Pancreas (tissue), 10 donors: ENCODE measurements around the gene SUV39H1. TPM values are rescaled to one million over a fixed set of nuclear protein-coding genes. Genes with fewer than 3 reads are reported as not detected.

Experiments used
- ATAC-seq, 4 donors: fragments of 200-7000 bp; cut with Tn5 transposase; one replicate each; pipeline versions ENCODE4 v1.8.0 to v1.9.1; 2020; ENCODE audit warnings: mild to moderate bottlenecking in 4 of 4, moderate library complexity in 4 of 4
- DNase-seq, 6 donors: peaks; one replicate each; pipeline ENCODE4 v3.0.0-alpha.2; 2020
- FAIRE-seq: peaks from 2 replicates; lab custom pipeline; 2012; peaks lifted over from hg19 to GRCh38; lab: Jason Lieb, UNC
- H3K27ac ChIP-seq, 4 donors: fragments of 200-600 bp; sonication (generic); 1 replicate in 3 of 4; 2 replicates in 1 of 4; pipeline versions ENCODE4 v1.5.0 to v1.8.0; 2020
- H3K27me3 ChIP-seq, 4 donors: fragments of 200-600 bp; one replicate each; pipeline ENCODE4 v1.8.0; 2021
- H3K36me3 ChIP-seq, 3 donors: fragments of 200-600 bp; sonication (generic) in 1 of 3; one replicate each; pipeline versions ENCODE4 v1.5.0 to v1.8.0; 2020 to 2021
- H3K4me1 ChIP-seq, 3 donors: fragments of 200-600 bp; one replicate each; pipeline ENCODE4 v1.8.0; 2021
- H3K4me3 ChIP-seq, 4 donors: fragments of 200-600 bp; sonication (generic) in 2 of 4; one replicate each; pipeline versions ENCODE4 v1.5.0 to v1.8.0; 2020 to 2021
- H3K9me3 ChIP-seq, 4 donors: fragments of 200-600 bp; one replicate each; pipeline ENCODE4 v1.8.0; 2021
- CTCF ChIP-seq, 4 donors: fragments of 200-600 bp; sonication (generic) in 3 of 4; IDR thresholded peaks; one replicate each; pipeline versions ENCODE4 v1.5.0 to v1.8.0; 2021; ENCODE audit warnings: antibody characterized with exemption in 4 of 4
- WGBS, 2 donors: extraction: QIAGEN DNeasy Blood & Tissue Kit; methylation state at CpG; one replicate each; pipeline ENCODE4 v1.1.7; 2013; 5-methylcytosine and 5-hydroxymethylcytosine counted together
- intact Hi-C, 3 donors: fragments of 100-400 bp; cut with DNase I; formaldehyde crosslinking; loops; one replicate each; pipeline versions ENCODE4 v1.11.1 to v1.14.2; 2022
- polyA plus RNA-seq, 2 donors: library from polyadenylated mRNA; stranded (reverse); fragments of 200-250 nt; gene quantifications; one replicate each; pipeline ENCODE4 v1.2.3, GENCODE V29; 2013
- total RNA-seq, 6 donors: library from RNA; stranded (reverse); fragmentation: NEBNext Ultra II Directional in 4 of 6; extraction: Animal tissue kit (Norgen Biotek cat#: 25700) in 4 of 6; gene quantifications; one replicate each; pipeline versions ENCODE4 v1.2.1 to v1.2.4, GENCODE V29; 2021 to 2023
- donor health status: healthy with polysubstance abuse.
- donor health status: DM: no; HTN: no; CAD: no; lungs with moderate emphysema.
- donor health status: DM: no; HTN: no; CAD: no.
- donor health status: control.
- donor health status: control.
- donor health status: Bipolar disorder and iron deficiency.
- donor health status: DM: yes; HTN: yes; CAD: no.
- donor health status: DM: no; HTN: no; CAD: no.
- donor health status: DM: no; HTN: no; CAD: no.
- donor health status: DM: yes; HTN: yes; CAD: no.

The SUV39H1 gene
- total and polyA plus RNA-seq, 8 donors = 0.88 to 2.8 (median 1.9) TPM

- no peak overlapping the region for H3K4me3 ChIP-seq
- intact Hi-C loops = no loop called here
- ATAC-seq (no peak), FAIRE-seq (no peak), DNase-seq (no peak)
- H3K36me3 ChIP-seq = no peaks in the 10 kb centered on the region
- H3K4me1 ChIP-seq = no peaks in the 10 kb centered on the region
- no peak for TF ChIP-seq CTCF (IDR thresholded peaks at IDR 0.05)
- H3K9me3 ChIP-seq = no peaks in the 10 kb centered on the region
- no peaks in the 10 kb centered on the region for H3K27me3 ChIP-seq
- no peak overlapping the region for H3K27ac ChIP-seq
- 47 to 50% methylated on average over 5 of the region's 5 CpGs for WGBS, 2 donors
Measured at GRCh38 chrX:48714573-48714972, 18.0 kb downstream of the SUV39H1 start.

- H3K9me3 ChIP-seq = no peaks in the 10 kb centered on the region
- no peaks in the 10 kb centered on the region for H3K27me3 ChIP-seq
- no peak overlapping the region for H3K4me3 ChIP-seq
- intact Hi-C loops = no loop called here
- no peaks in the 10 kb centered on the region for H3K36me3 ChIP-seq
- no peak overlapping the region for H3K27ac ChIP-seq
- FAIRE-seq (no peak), DNase-seq (no peak), ATAC-seq (no peak)
- WGBS, 2 donors = 58 to 59% methylated on average over 2 of the region's 2 CpGs
- H3K4me1 ChIP-seq = no peaks in the 10 kb centered on the region
- no peak for TF ChIP-seq CTCF (IDR thresholded peaks at IDR 0.05)
Measured at GRCh38 chrX:48715072-48715471, 18.5 kb downstream of the SUV39H1 start.

DNA sequence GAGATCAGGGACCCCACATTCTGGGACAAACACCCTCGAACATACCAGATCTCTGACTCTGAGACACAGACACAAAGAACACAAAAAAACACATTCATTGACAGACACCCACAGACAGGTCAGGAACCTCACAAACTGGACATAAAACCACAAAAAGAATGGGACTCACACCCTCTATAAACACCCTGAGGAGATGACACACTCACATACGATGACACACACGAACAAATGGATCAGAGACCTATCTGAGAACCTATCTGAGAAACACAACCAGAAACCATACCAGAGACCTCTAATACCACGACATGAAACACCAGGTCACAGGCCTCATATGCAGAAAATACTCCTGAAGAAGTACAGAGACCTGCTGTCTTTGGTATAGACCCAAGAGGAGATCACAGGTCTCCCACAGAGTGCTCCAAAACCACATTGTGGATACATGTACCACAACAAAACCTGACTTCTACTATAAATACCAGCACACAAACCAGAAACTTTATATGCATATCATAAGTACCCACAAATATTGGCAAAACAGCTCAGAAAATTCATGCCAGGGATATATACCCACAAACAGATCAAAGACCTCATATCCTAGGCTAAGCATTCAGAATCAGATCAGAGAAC is 19.5 kb downstream of the SUV39H1 start:
- intact Hi-C loops = no loop called here
- no peaks in the 10 kb centered on the region for H3K36me3 ChIP-seq
- H3K27me3 ChIP-seq = no peaks in the 10 kb centered on the region
- H3K4me3 ChIP-seq = no peak overlapping the region
- TF ChIP-seq CTCF (IDR thresholded peaks at IDR 0.05) = no peak
- DNase-seq (no peak), ATAC-seq (no peak), FAIRE-seq (no peak)
- no peak overlapping the region for H3K27ac ChIP-seq
- WGBS, 2 donors = 62 to 64% methylated on average over 4 of the region's 4 CpGs
- H3K9me3 ChIP-seq = no peaks in the 10 kb centered on the region
- no peaks in the 10 kb centered on the region for H3K4me1 ChIP-seq

GRCh38 chrX:48719958-48720357 is 23.4 kb downstream of the SUV39H1 start:
- intact Hi-C loops = no loop called here
- no peak overlapping the region for H3K27ac ChIP-seq
- WGBS, 2 donors = 48 to 56% methylated on average over 2 of the region's 2 CpGs
- no peaks in the 10 kb centered on the region for H3K9me3 ChIP-seq
- H3K4me3 ChIP-seq = no peak overlapping the region
- ATAC-seq = no peak
- H3K4me1 ChIP-seq = no peaks in the 10 kb centered on the region
- no peaks in the 10 kb centered on the region for H3K36me3 ChIP-seq
- DNase-seq = no peak
- H3K27me3 ChIP-seq = no peaks in the 10 kb centered on the region
- FAIRE-seq = no peak
- TF ChIP-seq CTCF (IDR thresholded peaks at IDR 0.05) = no peak

DNA sequence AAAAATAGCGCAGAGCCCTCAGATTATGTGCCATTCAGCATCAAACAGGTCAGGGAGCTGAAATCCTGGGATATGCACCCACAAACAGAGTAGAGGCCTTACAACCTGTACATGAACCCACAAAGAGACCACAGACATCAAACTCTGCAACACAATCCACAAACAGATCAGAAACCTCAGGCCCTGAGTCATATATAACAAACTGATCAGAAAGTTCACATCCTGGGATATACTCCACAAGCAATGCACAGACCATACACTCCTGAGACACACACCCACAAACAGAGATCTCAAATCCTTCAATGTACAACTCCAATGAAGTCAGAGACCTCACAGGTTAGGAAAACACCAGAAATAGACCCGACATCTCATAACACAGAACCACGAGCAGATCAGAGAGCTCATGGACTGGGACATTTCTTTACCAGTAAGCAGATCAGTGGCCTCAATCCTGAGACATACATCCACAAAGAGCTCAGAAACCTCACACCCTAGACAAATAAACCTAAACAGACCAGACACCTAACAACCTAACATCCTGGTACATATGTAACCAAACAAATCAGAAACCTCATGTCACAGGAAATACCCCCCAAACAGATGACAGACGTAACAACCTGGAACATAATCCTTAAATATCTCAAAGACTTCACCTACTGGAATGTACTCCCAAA is 24.2 kb downstream of the SUV39H1 start:
- no peaks in the 10 kb centered on the region for H3K9me3 ChIP-seq
- DNase-seq (no peak), FAIRE-seq (no peak), ATAC-seq (no peak)
- 52 to 62% methylated on average over 4 of the region's 4 CpGs for WGBS, 2 donors
- no peaks in the 10 kb centered on the region for H3K36me3 ChIP-seq
- no peak overlapping the region for H3K4me3 ChIP-seq
- intact Hi-C loops = no loop called here
- H3K27ac ChIP-seq = no peak overlapping the region
- TF ChIP-seq CTCF (IDR thresholded peaks at IDR 0.05) = no peak
- no peaks in the 10 kb centered on the region for H3K4me1 ChIP-seq
- H3K27me3 ChIP-seq = peaks cover 0 to 3% (median 0%) of the 10 kb centered on the region in 4 donors
